Measurements from ENCODE around the gene NIBAN1. TPM values are rescaled to one million over a fixed set of nuclear protein-coding genes. Genes with fewer than 3 reads are reported as not detected.

Gene NIBAN1
- total and polyA plus RNA-seq, 2 donors (not counting 3 experiments of a cell fraction or from before 2014, with no cell fraction given) = 0.23 to 2.8 TPM

GRCh38 chr1:184956999-184957700, 17.2 kb downstream of the NIBAN1 start:
- ChIA-PET POLR2A (no interaction called here), CTCF (interaction anchor here (1.1 to 1.8 kb wide), 2 partner anchors 65 to 213 kb away, joined by 3 to 8 read pairs; no protein-coding TSS in a partner anchor)
- TF ChIP-seq CTCF (IDR thresholded peaks at IDR 0.05; ENCODE audit: extremely low read depth in 1 of 2, insufficient read depth in 1 of 2, low read depth in 1 of 2, low read length in 2 of 2) (no peak), GATA2 (IDR thresholded peaks at IDR 0.05; ENCODE audit: insufficient read depth, insufficient read length, low read depth, low read length) (no peak), EZH2 (IDR thresholded peaks at IDR 0.05; ENCODE audit: borderline replicate concordance, low read depth, low read length, severe bottlenecking) (no peak), MAX (IDR thresholded peaks at IDR 0.05; ENCODE audit: insufficient read depth, insufficient read length) (no peak), FOS (IDR thresholded peaks at IDR 0.05; ENCODE audit: borderline replicate concordance, insufficient read depth, low read length) (no peak), POLR2AphosphoS5 (IDR thresholded peaks at IDR 0.05; ENCODE audit: insufficient read depth, low read depth, low read length) (no peak), JUN (IDR thresholded peaks at IDR 0.05; ENCODE audit: borderline replicate concordance, insufficient read depth, insufficient read length, low read depth) (no peak), POLR2A (IDR thresholded peaks at IDR 0.05; ENCODE audit: low read depth, low read length) (no peak), MYC (IDR thresholded peaks at IDR 0.05; ENCODE audit: low read depth, low read length) (no peak)
- H3K27ac ChIP-seq (ENCODE audit: insufficient read depth, low read depth, low read length) = no peak overlapping the region
- no peaks in the 10 kb centered on the region for H4K20me1 ChIP-seq (replicated peaks; ENCODE audit: control insufficient read depth, extremely low read depth, insufficient read depth, low read length)
- no peak overlapping the region for H3K4me3 ChIP-seq (replicated peaks in 1 of 3; ENCODE audit: insufficient read depth in 1 of 3, low read depth in 1 of 3, low read length in 3 of 3)
- dilution Hi-C loops (cut with MboI; ENCODE audit: extremely low pct_ligation_motif_present, low sequenced_read_pairs) (no loop called here), intact Hi-C loops (cut with micrococcal nuclease) (no loop called here)
- no peaks in the 10 kb centered on the region for H3K27me3 ChIP-seq (ENCODE audit: control insufficient read depth in 2 of 2, insufficient read depth in 2 of 2, low read length in 2 of 2)
- H3K36me3 ChIP-seq (ENCODE audit: control insufficient read depth in 2 of 2, extremely low read depth in 1 of 2, insufficient read depth in 2 of 2, low read length in 2 of 2) = no peaks in the 10 kb centered on the region
- no peaks in the 10 kb centered on the region for H3K9me1 ChIP-seq (replicated peaks; ENCODE audit: control insufficient read depth, extremely low read depth, insufficient read depth, low read length)
- no peaks in the 10 kb centered on the region for H3K9me3 ChIP-seq (replicated peaks; ENCODE audit: control insufficient read depth, insufficient read depth, low read length)
- no peak overlapping the region for H3K4me2 ChIP-seq (ENCODE audit: insufficient read depth, low read length)
- DNase-seq (ENCODE audit: low read depth, low spot score) = no peak
- no TSS peak for BruUV-seq (replicated peaks)
- no peak overlapping the region for H3K9ac ChIP-seq (replicated peaks; ENCODE audit: extremely low read depth, insufficient read depth, low read length)
- FAIRE-seq = no peak
- H3K79me2 ChIP-seq (ENCODE audit: control insufficient read depth, insufficient read depth, low read length) = no peaks in the 10 kb centered on the region
- no peak overlapping the region for H2AFZ ChIP-seq (ENCODE audit: low read depth, low read length)
- H3K4me1 ChIP-seq (ENCODE audit: control insufficient read depth, extremely low read depth, insufficient read depth, low read length) = peaks cover 12% of the 10 kb centered on the region

Data from endothelial cell of umbilical vein (primary cell).